Activated CD4-positive, alpha-beta T cell treated with anti-CD3 and anti-CD28 coated beads, Interleukin-2, Interleukin-4, amounts not matched to agents 100 ng/mL and 50 ng/mL, durations not matched to agents 16 hours and 8 hours (primary cell): ENCODE results near the gene NELL1.
"Not testable (repeated sequence)": the region's sequence is repeated elsewhere in the genome, so short reads cannot be mapped to it uniquely, and the experiment has no call there.

Experiments used
- DNase-seq: peaks from one replicate; pipeline ENCODE4 v3.0.0-alpha.2; 2020; ENCODE audit warnings: low spot score

NELL1 gene

GRCh38 chr11:21205205-21205604 is 535.8 kb downstream of the NELL1 start:
- no peak for DNase-seq

- DNase-seq = no peak
Observed at GRCh38 chr11:21225860-21226259, 556.5 kb downstream of the NELL1 start.

DNA sequence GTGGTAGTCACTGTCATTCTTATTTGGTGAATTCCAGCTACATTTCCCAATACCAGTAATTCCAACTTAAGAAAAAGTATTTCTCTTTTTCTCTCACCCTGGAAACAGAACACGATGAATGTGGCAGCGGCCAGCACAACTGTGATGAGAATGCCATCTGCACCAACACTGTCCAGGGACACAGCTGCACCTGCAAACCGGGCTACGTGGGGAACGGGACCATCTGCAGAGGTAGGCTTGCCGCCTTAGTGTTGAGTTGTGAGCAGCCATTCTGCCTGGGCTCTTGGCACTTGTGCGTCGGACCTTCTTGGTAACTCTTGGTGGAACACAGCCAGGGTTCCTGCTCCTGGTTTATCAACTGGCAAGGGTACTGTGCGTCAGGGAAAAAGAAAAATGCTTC is 559.8 kb downstream of the NELL1 start:
- DNase-seq = no peak

DNA sequence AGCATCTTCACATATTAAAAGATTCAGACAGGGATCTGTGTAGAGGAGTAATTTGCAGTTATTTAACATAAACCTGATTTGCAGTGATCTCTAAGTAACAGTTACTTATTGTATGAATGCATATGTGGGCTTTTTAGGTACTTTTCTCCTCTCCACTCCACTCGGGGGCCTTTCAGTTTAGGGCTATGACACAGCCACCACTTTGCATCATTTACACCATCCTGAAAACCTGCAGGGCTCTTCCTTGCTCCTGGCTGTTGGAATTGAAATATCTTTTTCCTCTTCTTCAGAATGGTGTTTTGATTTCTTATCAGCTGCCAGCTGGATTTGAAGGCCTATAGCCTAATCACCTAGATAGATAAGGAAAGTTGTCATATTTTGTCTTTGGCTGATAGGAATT is 580.8 kb downstream of the NELL1 start:
- no peak for DNase-seq

DNA sequence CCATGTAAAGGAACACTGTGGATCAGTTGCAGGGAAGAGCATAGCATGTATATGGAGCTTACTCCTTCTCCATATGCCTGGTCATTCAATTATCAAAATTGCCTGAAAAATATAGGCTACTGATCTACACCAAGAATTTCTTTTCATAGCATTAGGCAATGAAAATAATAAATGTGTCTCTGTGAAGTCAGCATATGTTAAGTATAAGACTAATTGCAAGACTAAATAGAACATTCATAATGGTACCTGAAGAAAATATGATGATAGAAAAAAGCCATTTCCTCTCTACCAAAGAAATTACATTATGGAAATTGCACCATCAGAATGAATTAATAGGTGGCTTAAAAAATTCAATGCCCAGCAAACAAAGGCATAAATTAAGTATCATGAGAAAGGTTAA is 584.7 kb downstream of the NELL1 start:
- no peak for DNase-seq

DNA sequence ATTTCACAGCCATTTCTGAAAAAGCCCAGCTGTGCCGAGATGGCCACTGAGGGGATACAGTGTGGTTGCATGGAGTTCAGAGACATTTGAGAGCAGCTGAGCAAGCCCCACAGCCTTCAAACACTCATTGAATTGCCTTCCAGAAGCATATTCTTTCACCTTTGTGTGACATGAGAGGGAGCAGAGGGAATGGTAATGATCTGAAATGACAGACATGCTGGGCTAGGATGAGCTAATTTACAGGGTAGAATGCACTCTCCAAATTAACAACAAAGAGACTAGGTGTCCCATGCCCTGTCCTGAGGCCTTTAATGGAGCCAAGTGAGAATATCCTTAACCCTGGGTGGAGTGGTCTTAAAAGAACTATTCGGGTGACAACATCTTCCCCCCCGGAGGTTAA is 585.4 kb downstream of the NELL1 start:
- no peak for DNase-seq

DNA sequence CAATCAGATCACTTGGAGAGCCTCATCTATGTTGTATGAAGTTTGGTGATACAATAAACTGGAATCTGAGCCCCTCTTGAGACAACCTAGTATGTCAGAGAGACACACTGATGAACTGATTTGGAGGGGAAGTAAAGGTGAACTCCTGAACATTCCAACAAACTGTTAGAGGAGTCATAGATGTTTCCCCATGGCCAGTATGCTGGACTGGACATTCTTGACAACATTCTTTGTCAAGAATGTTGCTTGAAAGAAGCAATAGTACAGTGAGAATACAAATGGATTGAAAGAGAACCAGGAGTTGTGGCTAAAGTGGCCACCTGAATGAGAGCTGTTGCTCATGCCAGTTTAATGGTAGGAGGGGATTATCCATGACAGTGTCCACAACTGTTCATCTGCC is 588.1 kb downstream of the NELL1 start:
- no peak for DNase-seq

DNA sequence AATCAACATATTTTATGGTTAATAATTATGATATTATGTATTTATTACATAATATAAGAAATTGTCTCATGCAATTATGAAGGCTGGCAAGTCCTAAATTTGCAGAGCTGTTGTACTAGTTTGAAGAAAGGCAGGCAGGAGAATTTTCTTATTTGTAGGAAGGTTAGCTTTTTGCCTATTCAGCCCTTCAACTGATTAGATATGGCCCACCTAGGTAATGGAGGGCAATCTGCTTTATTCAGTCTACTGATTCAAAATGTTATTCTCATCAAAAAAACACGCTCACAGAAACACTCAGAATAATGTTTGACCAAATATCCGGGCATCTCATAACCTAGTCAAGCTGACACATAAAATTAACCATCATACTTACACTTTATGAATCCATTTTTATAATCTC is 589.0 kb downstream of the NELL1 start:
- DNase-seq = no peak

DNA sequence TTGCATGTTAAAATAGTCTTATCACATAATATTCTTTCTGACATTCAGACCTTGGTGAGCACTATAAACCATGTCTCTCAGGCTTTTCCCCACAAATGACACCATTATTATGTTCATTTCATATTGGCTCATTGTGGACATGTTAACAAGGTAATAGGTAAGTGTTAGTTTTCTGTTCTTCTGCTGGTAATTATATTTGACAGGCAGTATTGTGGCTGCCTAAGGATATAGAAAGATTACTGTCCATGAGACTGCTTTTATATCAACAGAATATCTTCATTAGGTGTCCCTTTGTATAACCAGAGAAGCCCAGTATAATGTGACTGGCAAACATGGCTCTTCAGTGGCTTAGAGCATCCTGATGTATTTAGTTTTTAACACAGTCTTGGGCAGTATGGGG is 590.7 kb downstream of the NELL1 start:
- DNase-seq = no peak

DNA sequence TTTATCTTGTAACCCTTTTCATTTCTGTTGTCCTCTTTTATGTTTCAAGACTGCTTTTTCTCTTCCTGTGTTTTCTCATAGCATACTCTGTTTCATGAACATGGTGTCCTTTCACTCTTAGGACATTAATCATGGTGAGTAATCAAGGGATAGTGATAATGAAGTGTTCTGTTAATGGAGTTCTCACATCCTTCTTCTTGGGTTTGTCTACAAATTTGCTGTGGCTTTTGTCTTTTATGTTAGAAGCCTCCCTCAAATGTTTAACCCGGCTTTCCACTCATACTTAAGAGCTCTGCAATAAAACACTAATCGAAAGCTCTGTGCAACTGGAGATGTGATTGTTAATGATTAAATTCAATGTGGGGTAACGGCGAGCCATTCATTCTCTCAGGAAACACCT is 593.6 kb downstream of the NELL1 start:
- no peak for DNase-seq

- DNase-seq = no peak
Observed at GRCh38 chr11:21264125-21264524, 594.7 kb downstream of the NELL1 start.

- no peak for DNase-seq
Observed at GRCh38 chr11:21268036-21268435, 598.6 kb downstream of the NELL1 start.

- not testable (repeated sequence) for DNase-seq
Observed at GRCh38 chr11:21272139-21272538, 602.8 kb downstream of the NELL1 start.

GRCh38 chr11:21278840-21279239 is 609.5 kb downstream of the NELL1 start:
- no peak for DNase-seq

GRCh38 chr11:21285104-21285503 is 615.7 kb downstream of the NELL1 start:
- DNase-seq = no peak

DNA sequence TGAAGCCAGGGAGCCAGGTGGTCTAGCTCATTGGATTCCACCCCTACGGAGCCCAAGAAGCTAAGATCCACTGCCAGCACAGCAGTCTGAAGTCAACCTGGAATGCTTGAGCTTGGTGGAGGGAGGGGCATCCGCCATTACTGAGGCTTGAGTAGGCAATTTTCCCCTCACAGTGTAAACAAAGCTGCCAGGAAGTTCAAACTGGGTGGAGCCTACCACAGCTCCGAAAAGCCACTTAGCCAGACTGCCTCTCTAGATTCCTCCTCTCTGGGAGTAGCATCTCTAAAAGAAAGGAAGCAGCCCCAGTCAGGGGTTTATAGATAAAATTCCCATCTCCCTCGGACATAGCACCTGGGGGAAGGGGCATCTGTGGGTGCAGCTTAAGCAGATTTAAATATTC is 620.3 kb downstream of the NELL1 start:
- no peak for DNase-seq

DNA sequence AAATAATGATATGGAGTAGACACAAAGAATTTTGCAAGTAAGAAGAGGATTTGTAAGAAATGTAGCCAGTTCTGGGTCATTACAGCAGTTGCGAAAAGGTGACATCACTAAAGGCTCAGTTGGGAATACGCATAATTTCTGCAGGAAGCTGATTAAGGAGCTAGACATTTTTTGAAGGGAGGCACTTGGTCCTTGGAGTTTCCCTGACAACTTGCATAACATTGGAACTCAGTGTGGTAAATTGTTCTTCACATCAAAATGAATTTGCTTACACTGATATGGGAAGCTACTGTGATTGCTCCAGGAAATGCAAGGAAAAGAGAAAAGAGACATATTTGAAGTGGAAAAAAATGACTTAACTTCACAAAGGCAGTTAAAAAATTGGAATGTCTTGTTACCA is 626.1 kb downstream of the NELL1 start:
- DNase-seq = no peak

- DNase-seq = no peak
Observed at GRCh38 chr11:21301981-21302380, 632.6 kb downstream of the NELL1 start.

GRCh38 chr11:21306739-21307358 is 637.5 kb downstream of the NELL1 start:
- no peak for DNase-seq

DNA sequence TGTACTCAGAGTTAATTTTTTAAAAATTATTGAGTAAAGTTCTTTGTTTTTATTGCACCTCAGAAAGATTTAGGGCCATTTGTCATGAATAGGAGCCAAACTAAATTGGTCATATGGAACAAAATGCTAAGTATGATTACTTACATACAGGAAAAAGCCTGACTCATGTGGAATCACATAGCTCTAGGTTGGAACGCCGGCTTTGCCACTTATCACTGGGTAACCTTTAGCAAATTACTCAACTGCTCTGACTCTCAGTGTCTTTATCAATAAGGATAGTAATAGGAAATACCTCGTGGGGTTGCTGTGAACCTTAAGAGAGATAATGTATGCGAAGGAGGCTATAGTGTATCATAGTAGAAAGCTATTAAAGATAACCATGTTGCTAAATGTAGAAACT is 638.5 kb downstream of the NELL1 start:
- DNase-seq = no peak

DNA sequence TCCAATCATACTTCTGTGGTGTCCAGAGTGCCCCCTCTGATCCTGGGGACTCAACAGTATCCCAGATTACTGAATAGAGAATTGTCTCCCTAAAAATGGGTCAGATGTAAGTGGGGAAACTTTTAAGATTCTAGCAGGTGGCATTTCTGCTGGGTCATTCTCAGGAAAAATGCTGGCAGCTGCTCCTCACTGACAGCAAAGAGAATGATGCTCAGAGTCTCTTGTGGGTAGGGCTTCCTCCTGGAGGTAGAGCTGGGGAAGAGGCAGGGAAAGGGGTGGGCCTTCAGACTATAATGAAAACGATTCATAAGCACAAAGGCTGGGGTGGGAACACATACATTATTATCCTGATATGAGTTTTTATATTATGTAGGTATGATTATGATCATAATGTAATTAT is 647.2 kb downstream of the NELL1 start:
- DNase-seq = no peak

DNA sequence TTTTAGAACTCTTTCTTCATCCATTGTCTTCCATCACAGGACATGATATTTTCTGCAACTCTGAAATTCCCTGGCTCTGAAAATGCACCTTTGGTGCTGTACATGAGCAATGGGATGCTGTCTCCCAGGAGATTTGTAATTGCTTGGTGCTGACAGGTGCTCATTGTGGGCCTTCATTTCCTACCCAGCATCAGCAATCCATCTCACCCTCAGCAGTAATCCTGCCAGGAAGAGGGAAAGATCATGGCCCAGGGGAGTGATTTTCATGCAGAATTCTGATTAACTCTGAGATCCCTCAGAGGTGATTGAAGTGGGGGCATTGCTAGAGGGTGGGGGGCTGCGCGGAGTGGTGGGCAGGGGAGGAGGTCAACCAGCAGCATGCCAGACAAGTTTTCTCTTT is 651.7 kb downstream of the NELL1 start:
- DNase-seq = no peak

DNA sequence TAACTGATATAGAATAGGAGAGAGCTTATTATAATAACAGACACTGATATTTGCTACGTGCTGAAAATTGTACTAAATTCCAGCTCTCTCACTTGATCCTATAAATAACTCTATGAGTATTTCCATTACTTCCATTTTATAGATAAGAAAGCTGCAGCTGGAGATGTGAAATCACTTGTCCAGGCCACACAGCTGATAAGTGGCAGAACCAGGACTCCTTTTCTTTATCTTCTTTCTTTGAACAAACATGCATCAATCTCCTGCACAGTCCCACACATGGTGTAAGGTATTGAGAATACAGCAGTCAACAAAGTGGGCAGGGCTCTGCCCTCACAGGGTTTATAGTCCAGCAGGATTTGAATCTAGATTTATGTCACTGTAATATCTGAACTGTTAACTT is 652.1 kb downstream of the NELL1 start:
- DNase-seq = no peak

- no peak for DNase-seq
Observed at GRCh38 chr11:21323617-21324016, 654.2 kb downstream of the NELL1 start.

DNA sequence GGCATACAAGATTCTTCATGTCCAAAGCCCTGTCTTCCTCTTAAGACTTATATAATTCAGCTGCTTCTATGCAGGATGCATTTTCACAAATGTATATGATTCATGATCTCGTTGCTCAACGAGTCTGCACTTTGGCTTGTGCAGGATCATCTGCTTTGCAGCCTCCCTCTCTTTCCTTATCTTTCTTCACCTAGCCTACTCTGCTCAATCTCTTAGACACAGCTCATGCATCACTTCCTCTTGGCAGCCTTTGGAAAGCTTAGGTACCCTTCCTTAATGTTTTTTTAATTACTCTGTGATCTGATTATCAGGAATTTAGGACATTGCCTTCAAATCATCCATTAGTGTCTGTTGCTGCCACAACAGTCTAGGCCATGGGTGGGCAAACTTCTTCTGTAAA is 673.8 kb downstream of the NELL1 start:
- no peak for DNase-seq
